Spleen (tissue), 7 donors: ENCODE results near the gene MRPS10.
"Not testable (repeated sequence)": the region's sequence is repeated elsewhere in the genome, so short reads cannot be mapped to it uniquely, and the experiment has no call there.

ENCODE experiments used
- POLR2AphosphoS5 ChIP-seq, 3 donors: sonication (generic); formaldehyde crosslinking; IDR thresholded peaks; one replicate each; pipeline ENCODE4 v1.5.1; 2017; ENCODE audit warnings: antibody characterized with exemption in 3 of 3
- TF ChIP-seq, protein P1 (sequence below), 11 experiments: fragments of 200-600 bp in 7 of 11; fragments of 450-650 bp in 4 of 11; sonication (generic) in 4 of 11; IDR thresholded peaks in 8 of 11; conservative IDR thresholded peaks in 3 of 11; 1 replicate in 7 of 11; 2 replicates in 4 of 11; pipeline versions ENCODE4 v1.4.0 to v1.8.0; 2016 to 2021; ENCODE audit warnings: antibody characterized with exemption in 11 of 11, inconsistent platforms in 4 of 11, mild to moderate bottlenecking in 1 of 11
- donor health status: DM: no; HTN: no; CAD: no; lungs with moderate emphysema.
- donor health status: DM: no; HTN: no; CAD: no.
- donor health status: DM: no; HTN: no; CAD: no.

GRCh38 chr6:42216495-42216894 lies 1.2 kb downstream of the MRPS10 start:
- TF ChIP-seq, protein P1, sequence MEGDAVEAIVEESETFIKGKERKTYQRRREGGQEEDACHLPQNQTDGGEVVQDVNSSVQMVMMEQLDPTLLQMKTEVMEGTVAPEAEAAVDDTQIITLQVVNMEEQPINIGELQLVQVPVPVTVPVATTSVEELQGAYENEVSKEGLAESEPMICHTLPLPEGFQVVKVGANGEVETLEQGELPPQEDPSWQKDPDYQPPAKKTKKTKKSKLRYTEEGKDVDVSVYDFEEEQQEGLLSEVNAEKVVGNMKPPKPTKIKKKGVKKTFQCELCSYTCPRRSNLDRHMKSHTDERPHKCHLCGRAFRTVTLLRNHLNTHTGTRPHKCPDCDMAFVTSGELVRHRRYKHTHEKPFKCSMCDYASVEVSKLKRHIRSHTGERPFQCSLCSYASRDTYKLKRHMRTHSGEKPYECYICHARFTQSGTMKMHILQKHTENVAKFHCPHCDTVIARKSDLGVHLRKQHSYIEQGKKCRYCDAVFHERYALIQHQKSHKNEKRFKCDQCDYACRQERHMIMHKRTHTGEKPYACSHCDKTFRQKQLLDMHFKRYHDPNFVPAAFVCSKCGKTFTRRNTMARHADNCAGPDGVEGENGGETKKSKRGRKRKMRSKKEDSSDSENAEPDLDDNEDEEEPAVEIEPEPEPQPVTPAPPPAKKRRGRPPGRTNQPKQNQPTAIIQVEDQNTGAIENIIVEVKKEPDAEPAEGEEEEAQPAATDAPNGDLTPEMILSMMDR (IDR thresholded peaks at IDR 0.05 in 8 of 11, conservative IDR thresholded peaks at IDR 0.05 in 3 of 11) = not testable (repeated sequence)
- TF ChIP-seq POLR2AphosphoS5 (IDR thresholded peaks at IDR 0.05) = not testable (repeated sequence)
